ENCODE results near the gene EXOG.

EXOG gene

GRCh38 chr3:38496131-38496910, at the start of gene EXOG:
Gene EXOG, plus strand, starts transcription at chr3:38496340. Its CDS starts 28 bp downstream, at chr3:38496368.
- H3K4me3 ChIP-seq (ENCODE audit: low read depth, low read length) = peak within 1 kb of the TSS; percentile 92

GRCh38 chr3:38446812-38447211, 49.3 kb upstream of the EXOG start:
- H3K27ac ChIP-seq = no peak overlapping the region
- H3K9me3 ChIP-seq (ENCODE audit: severe bottlenecking) = no peaks in the 10 kb centered on the region
- H3K27me3 ChIP-seq (ENCODE audit: insufficient read depth, low read depth, severe bottlenecking) = no peaks in the 10 kb centered on the region
- no peaks in the 10 kb centered on the region for H3K36me3 ChIP-seq
- no peak overlapping the region for H3K4me3 ChIP-seq (ENCODE audit: low read depth, low read length)
- no peak for TF ChIP-seq CTCF (IDR thresholded peaks at IDR 0.05; ENCODE audit: low read depth, low read length)
- DNase-seq = no peak

More at GRCh38 chr3:38496131-38496910, at the start of gene EXOG:
- Histone ChIP-seq H3K27me3 (ENCODE audit: insufficient read depth, low read depth, severe bottlenecking) (no peaks in the 10 kb centered on the region), H3K9me3 (ENCODE audit: severe bottlenecking) (no peaks in the 10 kb centered on the region), H3K27ac (peak within 1 kb of the TSS; percentile 84), H3K36me3 (peaks cover 4% of the 10 kb centered on the region; the same call in 1 of the 2 replicates)
- TF ChIP-seq CTCF (IDR thresholded peaks at IDR 0.05; ENCODE audit: low read depth, low read length) = peak; percentile 81
- peak; percentile 97 for DNase-seq

GRCh38 chr3:38450853-38451252, 45.3 kb upstream of the EXOG start:
- no peak for DNase-seq
- no peak overlapping the region for H3K27ac ChIP-seq
- H3K4me3 ChIP-seq (ENCODE audit: low read depth, low read length) = no peak overlapping the region
- TF ChIP-seq CTCF (IDR thresholded peaks at IDR 0.05; ENCODE audit: low read depth, low read length) = no peak
- no peaks in the 10 kb centered on the region for H3K27me3 ChIP-seq (ENCODE audit: insufficient read depth, low read depth, severe bottlenecking)
- no peaks in the 10 kb centered on the region for H3K9me3 ChIP-seq (ENCODE audit: severe bottlenecking)
- H3K36me3 ChIP-seq = peaks cover 4% of the 10 kb centered on the region; the same call in 1 of the 2 replicates

- Histone ChIP-seq H3K27me3 (ENCODE audit: insufficient read depth, low read depth, severe bottlenecking) (no peaks in the 10 kb centered on the region), H3K4me3 (ENCODE audit: low read depth, low read length) (peak within 1 kb of the TSS; percentile 87), H3K9me3 (ENCODE audit: severe bottlenecking) (no peaks in the 10 kb centered on the region), H3K27ac (peak within 1 kb of the TSS; percentile 97), H3K36me3 (peaks cover 4% of the 10 kb centered on the region; the same call in 1 of the 2 replicates)
- TF ChIP-seq CTCF (IDR thresholded peaks at IDR 0.05; ENCODE audit: low read depth, low read length) = no peak
- DNase-seq = peak; percentile 90
These were observed 42.8 kb upstream of the EXOG start, which contains the start of gene ACVR2B for GRCh38 chr3:38453075-38453912. Gene ACVR2B, plus strand, starts transcription at chr3:38453890. Its CDS starts 433 bp downstream, at chr3:38454323.

GRCh38 chr3:38453913-38454177, 42.3 kb upstream of the EXOG start:
- no peak for TF ChIP-seq CTCF (IDR thresholded peaks at IDR 0.05; ENCODE audit: low read depth, low read length)
- no peaks in the 10 kb centered on the region for H3K27me3 ChIP-seq (ENCODE audit: insufficient read depth, low read depth, severe bottlenecking)
- H3K4me3 ChIP-seq (ENCODE audit: low read depth, low read length) = peak overlapping the region; percentile 87
- DNase-seq = no peak
- no peaks in the 10 kb centered on the region for H3K9me3 ChIP-seq (ENCODE audit: severe bottlenecking)
- H3K36me3 ChIP-seq = peaks cover 4% of the 10 kb centered on the region; the same call in 1 of the 2 replicates
- peak overlapping the region; percentile 97 for H3K27ac ChIP-seq
